ENCODE measurements around the gene COL4A2.

Gene COL4A2

GRCh38 chr13:110262508-110263291, 44.4 kb upstream of the COL4A2 start:
- Histone ChIP-seq H3K27ac (peak overlapping the region; percentile 54 to 87), H3K4me3 (peak overlapping the region; percentile 40)
- no peak for DNase-seq (ENCODE audit: low spot score)
- TF ChIP-seq CTCF (IDR thresholded peaks at IDR 0.05): no peak

- TF ChIP-seq CTCF (IDR thresholded peaks at IDR 0.05): no peak
- peak overlapping the region; percentile 54 to 87 for H3K27ac ChIP-seq
- no peak for DNase-seq (ENCODE audit: low spot score)
- no peak overlapping the region for H3K4me3 ChIP-seq
Observed at GRCh38 chr13:110263404-110263803, 43.7 kb upstream of the COL4A2 start.

GRCh38 chr13:110263888-110264287, 43.2 kb upstream of the COL4A2 start:
- no peak for TF ChIP-seq CTCF (IDR thresholded peaks at IDR 0.05)
- DNase-seq (ENCODE audit: low spot score): no peak
- peak overlapping the region; percentile 34 for H3K4me3 ChIP-seq
- peak overlapping the region; percentile 54 to 92 for H3K27ac ChIP-seq

- no peak for DNase-seq (ENCODE audit: low spot score)
- no peak for TF ChIP-seq CTCF (IDR thresholded peaks at IDR 0.05)
- H3K4me3 ChIP-seq: no peak overlapping the region
- H3K27ac ChIP-seq: peak overlapping the region; percentile 54 to 92
Observed at GRCh38 chr13:110264685-110265275, 42.3 kb upstream of the COL4A2 start.

GRCh38 chr13:110265341-110265681, 41.8 kb upstream of the COL4A2 start:
- DNase-seq (ENCODE audit: low spot score): no peak
- no peak for TF ChIP-seq CTCF (IDR thresholded peaks at IDR 0.05)
- peak overlapping the region; percentile 42 for H3K4me3 ChIP-seq
- peak overlapping the region; percentile 54 to 92 for H3K27ac ChIP-seq

GRCh38 chr13:110265682-110266430, 41.2 kb upstream of the COL4A2 start:
- Histone ChIP-seq H3K27ac (peak overlapping the region; percentile 54 to 92), H3K4me3 (peak overlapping the region; percentile 42)
- DNase-seq (ENCODE audit: low spot score): peak; percentile 95
- TF ChIP-seq CTCF (IDR thresholded peaks at IDR 0.05): no peak

Measured in coronary artery (tissue), 2 donors.